Measurements from ENCODE around the gene OTOP2. TPM values are rescaled to one million over a fixed set of nuclear protein-coding genes. Genes with fewer than 3 reads are reported as not detected.

Gene OTOP2
- total and polyA plus RNA-seq, 2 of the 8 experiments (the other 6 are each of a cell fraction or from before 2014, with no cell fraction given): 0.23 TPM; not detected in 1

DNA sequence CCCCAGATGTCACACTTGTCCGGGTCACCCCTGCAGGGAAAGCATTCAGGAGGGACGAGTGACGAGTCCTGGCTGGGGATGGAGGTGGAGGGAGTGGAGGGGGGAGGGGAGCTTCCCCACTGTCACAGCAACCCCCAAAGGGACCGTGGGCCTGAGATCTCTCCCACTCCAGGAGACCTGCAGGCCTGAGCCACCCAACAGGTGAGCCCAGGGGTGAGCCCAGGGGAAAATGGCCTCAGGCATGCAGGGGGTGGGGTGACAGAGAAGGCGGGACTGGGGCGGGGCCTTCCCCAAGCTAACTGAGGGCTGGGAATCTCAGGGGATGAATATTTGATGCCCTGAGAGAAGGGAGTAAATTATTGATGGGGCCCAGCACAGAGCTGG, 3.4 kb upstream of the OTOP2 start (continued):
- no peak for TF ChIP-seq MAFK (IDR thresholded peaks at IDR 0.05; ENCODE audit: low read depth, low read length)
- no peak for TF ChIP-seq SRF (IDR thresholded peaks at IDR 0.05; ENCODE audit: low read depth, low read length)
- TF ChIP-seq KDM4A (IDR thresholded peaks at IDR 0.05; ENCODE audit: low read depth, low read length, severe bottlenecking): no peak
- TF ChIP-seq EP300 (IDR thresholded peaks at IDR 0.05; ENCODE audit: borderline replicate concordance in 1 of 2, low read depth in 2 of 2, low read length in 2 of 2): no peak
- TF ChIP-seq YY1 (IDR thresholded peaks at IDR 0.05; ENCODE audit: low read depth, low read length): no peak
